ENCODE measurements around the gene NANS.

Gene NANS

DNA sequence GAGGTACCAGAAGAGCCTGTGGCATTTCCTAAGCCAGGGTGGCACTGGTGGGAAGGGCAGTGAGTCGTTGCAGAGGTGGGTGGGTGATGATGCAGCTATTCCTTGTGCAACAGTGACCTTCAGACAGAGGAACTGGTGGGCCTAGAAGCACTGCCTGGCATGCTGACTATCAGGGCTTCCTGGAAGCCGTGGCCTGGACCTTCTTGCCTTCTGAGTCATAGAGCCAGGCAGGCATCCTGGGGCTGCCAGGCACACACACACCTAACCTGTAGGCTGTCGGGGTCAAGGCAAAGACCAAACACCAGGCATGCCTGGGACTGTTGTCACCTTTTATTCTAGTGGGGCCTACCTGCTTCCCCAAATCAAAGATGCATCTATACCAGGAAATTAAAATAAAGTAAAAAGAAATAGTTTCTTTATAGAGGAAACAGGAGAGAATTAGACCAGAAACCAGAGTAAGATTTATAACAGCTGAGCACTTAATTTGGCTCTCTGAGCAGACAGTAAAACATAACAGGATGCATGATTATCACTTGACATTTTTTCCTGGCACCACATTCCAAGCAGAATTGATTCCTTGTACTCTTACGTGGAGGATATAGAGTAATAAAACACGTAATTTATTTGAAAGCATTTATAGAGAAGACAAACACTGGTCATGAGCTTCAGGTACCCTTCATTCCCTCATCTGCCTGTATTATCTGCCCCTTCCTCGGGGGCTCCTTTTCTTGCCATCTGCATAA is 25.1 kb downstream of the NANS start:
- peaks cover 71% of the 10 kb centered on the region for H3K36me3 ChIP-seq
- H3K27me3 ChIP-seq (ENCODE audit: insufficient read depth, low read depth, severe bottlenecking) = no peaks in the 10 kb centered on the region
- TF ChIP-seq, protein P1, sequence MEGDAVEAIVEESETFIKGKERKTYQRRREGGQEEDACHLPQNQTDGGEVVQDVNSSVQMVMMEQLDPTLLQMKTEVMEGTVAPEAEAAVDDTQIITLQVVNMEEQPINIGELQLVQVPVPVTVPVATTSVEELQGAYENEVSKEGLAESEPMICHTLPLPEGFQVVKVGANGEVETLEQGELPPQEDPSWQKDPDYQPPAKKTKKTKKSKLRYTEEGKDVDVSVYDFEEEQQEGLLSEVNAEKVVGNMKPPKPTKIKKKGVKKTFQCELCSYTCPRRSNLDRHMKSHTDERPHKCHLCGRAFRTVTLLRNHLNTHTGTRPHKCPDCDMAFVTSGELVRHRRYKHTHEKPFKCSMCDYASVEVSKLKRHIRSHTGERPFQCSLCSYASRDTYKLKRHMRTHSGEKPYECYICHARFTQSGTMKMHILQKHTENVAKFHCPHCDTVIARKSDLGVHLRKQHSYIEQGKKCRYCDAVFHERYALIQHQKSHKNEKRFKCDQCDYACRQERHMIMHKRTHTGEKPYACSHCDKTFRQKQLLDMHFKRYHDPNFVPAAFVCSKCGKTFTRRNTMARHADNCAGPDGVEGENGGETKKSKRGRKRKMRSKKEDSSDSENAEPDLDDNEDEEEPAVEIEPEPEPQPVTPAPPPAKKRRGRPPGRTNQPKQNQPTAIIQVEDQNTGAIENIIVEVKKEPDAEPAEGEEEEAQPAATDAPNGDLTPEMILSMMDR (IDR thresholded peaks at IDR 0.05; ENCODE audit: low read depth, low read length) = no peak
- H3K9me3 ChIP-seq (ENCODE audit: severe bottlenecking) = no peaks in the 10 kb centered on the region
- H3K27ac ChIP-seq = no peak overlapping the region
- DNase-seq = no peak
- no peak overlapping the region for H3K4me3 ChIP-seq (ENCODE audit: low read depth, low read length)

DNA sequence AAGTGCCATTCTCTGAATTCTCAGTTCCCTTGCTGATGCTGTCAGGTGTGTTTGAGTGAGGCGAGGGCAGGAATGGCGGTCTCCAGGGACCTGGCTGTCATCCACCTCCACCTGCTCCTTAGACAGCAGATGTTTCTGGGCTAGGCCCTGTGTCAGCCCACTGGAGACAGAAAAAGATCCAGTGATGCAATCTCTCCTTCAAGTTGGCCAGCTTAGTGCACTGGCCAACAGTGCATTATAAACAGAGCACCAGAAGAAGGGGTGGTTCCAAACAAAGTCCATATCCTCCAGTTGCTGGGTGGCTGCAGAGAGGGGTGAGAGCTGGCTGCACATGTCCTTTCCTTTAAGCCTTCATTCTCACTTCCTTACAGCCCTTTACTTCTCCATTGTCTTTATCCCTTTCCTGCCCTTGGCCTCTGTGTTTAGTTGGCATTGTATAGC is 26.5 kb downstream of the NANS start:
- Histone ChIP-seq H3K27me3 (ENCODE audit: insufficient read depth, low read depth, severe bottlenecking) (no peaks in the 10 kb centered on the region), H3K27ac (no peak overlapping the region), H3K36me3 (peaks cover 69% of the 10 kb centered on the region), H3K4me3 (ENCODE audit: low read depth, low read length) (no peak overlapping the region), H3K9me3 (ENCODE audit: severe bottlenecking) (no peaks in the 10 kb centered on the region)
- no peak for DNase-seq
- TF ChIP-seq, protein P1 (IDR thresholded peaks at IDR 0.05; ENCODE audit: low read depth, low read length) = no peak

DNA sequence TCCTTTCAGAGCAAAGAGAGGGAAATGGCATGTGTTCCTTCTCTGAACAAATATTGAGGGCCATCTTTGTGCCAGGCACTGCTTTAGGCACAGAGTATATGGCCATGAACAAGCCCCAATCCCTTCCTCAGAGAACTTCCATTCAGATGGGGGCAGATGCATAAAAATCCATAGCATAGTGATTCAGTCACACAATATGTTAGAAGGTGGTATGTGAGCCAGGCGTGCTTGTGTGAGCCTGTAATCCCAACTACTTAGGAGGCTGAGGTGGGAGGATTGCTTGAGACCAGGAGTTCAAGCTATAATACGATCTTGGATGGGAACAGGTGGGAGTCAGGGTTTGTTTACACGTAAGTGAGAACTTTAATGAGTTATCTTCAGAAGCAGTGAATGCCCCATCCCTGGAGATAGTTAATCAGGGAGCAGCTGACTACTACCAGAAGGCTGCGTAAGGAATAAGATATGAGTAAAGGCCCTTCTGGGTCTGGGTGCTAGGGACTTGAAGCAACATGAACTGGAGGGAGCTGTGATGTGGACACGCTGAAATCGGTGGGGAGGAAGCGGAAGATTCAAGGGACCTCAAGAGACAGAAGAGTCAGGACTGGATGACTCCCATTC is 27.1 kb downstream of the NANS start:
- Histone ChIP-seq H3K27ac (no peak overlapping the region), H3K4me3 (ENCODE audit: low read depth, low read length) (no peak overlapping the region), H3K36me3 (peaks cover 65% of the 10 kb centered on the region), H3K9me3 (ENCODE audit: severe bottlenecking) (no peaks in the 10 kb centered on the region), H3K27me3 (ENCODE audit: insufficient read depth, low read depth, severe bottlenecking) (no peaks in the 10 kb centered on the region)
- TF ChIP-seq, protein P1 (IDR thresholded peaks at IDR 0.05; ENCODE audit: low read depth, low read length) = no peak
- DNase-seq = no peak

DNA sequence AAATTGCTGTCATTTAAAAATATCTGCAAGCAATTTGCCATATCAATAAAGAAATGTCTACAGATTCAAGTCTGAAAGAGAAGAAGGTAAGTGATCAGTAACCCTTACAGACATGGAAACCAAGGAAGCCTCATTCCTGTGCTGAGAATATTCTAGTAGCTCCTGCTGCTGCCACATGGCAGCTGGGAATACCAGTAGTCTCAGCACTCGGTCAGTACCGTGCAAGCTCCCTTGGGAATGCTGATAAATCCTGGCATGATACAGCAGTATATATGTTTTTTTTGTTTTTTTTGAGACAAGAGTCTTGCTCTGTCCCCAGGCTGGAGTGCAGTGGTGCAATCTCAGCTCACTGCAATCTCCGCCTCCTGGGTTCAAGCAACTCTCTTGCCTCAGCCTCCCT is 27.9 kb downstream of the NANS start:
- peaks cover 65% of the 10 kb centered on the region for H3K36me3 ChIP-seq
- no peak for DNase-seq
- H3K27ac ChIP-seq = no peak overlapping the region
- no peaks in the 10 kb centered on the region for H3K9me3 ChIP-seq (ENCODE audit: severe bottlenecking)
- TF ChIP-seq, protein P1 (IDR thresholded peaks at IDR 0.05; ENCODE audit: low read depth, low read length) = no peak
- no peak overlapping the region for H3K4me3 ChIP-seq (ENCODE audit: low read depth, low read length)
- H3K27me3 ChIP-seq (ENCODE audit: insufficient read depth, low read depth, severe bottlenecking) = no peaks in the 10 kb centered on the region

DNA sequence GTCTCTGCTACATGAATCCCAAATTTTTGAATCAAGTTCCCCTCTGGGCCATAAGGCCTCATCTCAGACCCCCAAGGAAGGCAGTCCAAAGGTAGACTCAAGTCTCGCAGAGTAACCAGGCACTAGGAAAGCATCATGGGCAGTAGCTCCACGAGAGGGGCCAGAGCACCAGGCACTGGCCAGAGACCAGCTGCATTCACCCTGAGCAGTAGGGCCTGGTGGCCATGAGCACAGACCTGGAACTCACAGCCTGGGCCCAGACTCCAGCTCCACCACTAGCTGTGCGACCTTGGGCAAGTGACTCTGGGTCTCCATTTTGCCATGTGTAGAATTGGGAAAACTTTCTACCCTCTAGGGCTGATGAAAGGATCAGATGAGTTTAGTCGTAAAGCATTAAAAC is 28.5 kb downstream of the NANS start:
- Histone ChIP-seq H3K36me3 (peaks cover 65% of the 10 kb centered on the region), H3K9me3 (ENCODE audit: severe bottlenecking) (no peaks in the 10 kb centered on the region), H3K27ac (no peak overlapping the region), H3K4me3 (ENCODE audit: low read depth, low read length) (no peak overlapping the region), H3K27me3 (ENCODE audit: insufficient read depth, low read depth, severe bottlenecking) (no peaks in the 10 kb centered on the region)
- TF ChIP-seq, protein P1 (IDR thresholded peaks at IDR 0.05; ENCODE audit: low read depth, low read length) = no peak
- DNase-seq = no peak
